ENCODE measurements around the gene CD300LB. TPM values are rescaled to one million over a fixed set of nuclear protein-coding genes. Genes with fewer than 3 reads are reported as not detected.
"Not testable (repeated sequence)": the region's sequence is repeated elsewhere in the genome, so short reads cannot be mapped to it uniquely, and the experiment has no call there.

The CD300LB gene
- total RNA-seq, 1 donor from 2014 or later, result not detected

DNA sequence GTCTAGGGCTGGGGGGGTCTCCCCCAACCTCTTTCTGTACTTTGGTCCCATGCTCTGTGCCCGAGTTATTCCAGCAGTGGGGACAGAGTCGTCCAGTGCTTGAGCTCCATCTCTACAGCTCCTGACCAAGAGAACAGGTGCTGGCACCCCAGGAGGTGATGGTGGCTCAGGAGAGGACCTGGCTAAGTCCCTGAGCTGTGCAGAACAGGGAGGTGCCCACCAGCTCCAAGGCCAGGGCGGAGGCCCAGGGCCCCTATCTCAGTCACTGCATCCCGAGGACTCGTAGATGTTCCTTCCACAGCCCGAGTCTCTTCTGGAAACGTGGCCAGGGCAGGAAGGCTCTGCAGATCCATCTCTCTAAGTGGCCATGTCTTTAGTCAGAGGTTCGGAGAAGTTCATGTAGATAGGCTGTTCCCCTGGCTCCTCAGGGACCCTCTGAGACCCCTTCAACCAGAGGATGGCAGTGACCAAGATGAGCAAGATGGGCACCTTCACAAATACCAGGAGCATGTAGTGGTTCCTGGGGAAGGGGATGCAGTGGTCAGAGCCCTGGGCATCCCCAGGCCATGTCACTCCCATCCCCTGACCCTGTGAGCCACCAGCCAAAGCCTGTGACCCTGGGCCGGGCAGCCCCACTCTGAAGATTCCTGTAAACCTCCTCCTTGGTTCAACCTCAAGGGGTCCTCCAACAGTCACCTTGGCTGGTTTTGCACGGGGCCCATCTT is 8.7 kb downstream of the CD300LB start:
- intact Hi-C loops (cut with DNase I), result no loop called here

GRCh38 chr17:74521701-74522201 is 9.5 kb downstream of the CD300LB start:
- no peak for TF ChIP-seq CTCF (IDR thresholded peaks at IDR 0.05)
- no peak for DNase-seq (ENCODE audit: low spot score in 2 of 2)
- H3K36me3 ChIP-seq, result no peaks in the 10 kb centered on the region
- no peaks in the 10 kb centered on the region for H3K4me1 ChIP-seq
- no peaks in the 10 kb centered on the region for H3K27me3 ChIP-seq
- H3K4me3 ChIP-seq, result no peak overlapping the region
- peak overlapping the region; percentile 48 to 64 for H3K27ac ChIP-seq
- intact Hi-C loops (cut with DNase I), result no loop called here
- no peaks in the 10 kb centered on the region for H3K9me3 ChIP-seq

More for the DNA sequence above, 8.7 kb downstream of the CD300LB start:
- Histone ChIP-seq H3K4me1 (no peaks in the 10 kb centered on the region), H3K27me3 (no peaks in the 10 kb centered on the region), H3K4me3 (no peak overlapping the region), H3K9me3 (no peaks in the 10 kb centered on the region), H3K36me3 (no peaks in the 10 kb centered on the region), H3K27ac (no peak overlapping the region)
- no peak for DNase-seq (ENCODE audit: low spot score in 2 of 2)
- TF ChIP-seq CTCF (IDR thresholded peaks at IDR 0.05), result no peak

- Histone ChIP-seq H3K27ac (peak overlapping the region; percentile 48 to 64), H3K27me3 (no peaks in the 10 kb centered on the region), H3K4me3 (no peak overlapping the region), H3K36me3 (no peaks in the 10 kb centered on the region), H3K9me3 (no peaks in the 10 kb centered on the region), H3K4me1 (no peaks in the 10 kb centered on the region)
- DNase-seq (ENCODE audit: low spot score in 2 of 2), result no peak
- intact Hi-C loops (cut with DNase I), result no loop called here
- TF ChIP-seq CTCF (IDR thresholded peaks at IDR 0.05), result no peak
Observed at GRCh38 chr17:74520790-74521480, 10.3 kb downstream of the CD300LB start.

DNA sequence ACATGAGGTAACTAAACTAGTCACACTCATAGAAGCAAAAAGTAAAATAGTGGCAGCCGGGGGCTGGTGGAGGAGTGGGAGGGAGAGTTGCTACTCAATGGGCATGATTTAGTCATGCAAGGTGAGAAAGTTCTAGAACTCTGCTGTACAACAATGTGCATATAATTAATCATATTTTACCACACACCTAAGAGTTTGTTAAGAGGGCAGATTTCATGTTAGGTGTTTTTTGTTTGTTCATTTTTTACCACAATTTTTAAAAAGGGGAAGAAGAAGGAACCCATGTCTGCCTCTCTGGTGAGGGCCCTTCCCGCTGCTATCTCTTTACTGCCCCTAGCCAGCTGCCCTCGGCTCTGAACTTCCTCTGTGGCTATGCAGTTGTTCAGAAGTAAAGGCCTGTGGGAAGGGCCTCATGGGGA is 11.2 kb downstream of the CD300LB start:
- TF ChIP-seq CTCF (IDR thresholded peaks at IDR 0.05), result no peak
- Histone ChIP-seq H3K27ac (no peak overlapping the region), H3K36me3 (no peaks in the 10 kb centered on the region), H3K4me1 (no peaks in the 10 kb centered on the region), H3K9me3 (no peaks in the 10 kb centered on the region), H3K4me3 (no peak overlapping the region), H3K27me3 (no peaks in the 10 kb centered on the region)
- DNase-seq (ENCODE audit: low spot score in 2 of 2), result no peak
- intact Hi-C loops (cut with DNase I), result no loop called here

GRCh38 chr17:74518413-74518981 is 12.8 kb downstream of the CD300LB start:
- intact Hi-C loops (cut with DNase I); DNase-seq (ENCODE audit: low spot score in 2 of 2); H3K36me3 ChIP-seq; H3K4me1 ChIP-seq; H3K9me3 ChIP-seq; H3K27me3 ChIP-seq; H3K27ac ChIP-seq; H3K4me3 ChIP-seq: not testable (repeated sequence)
